Measurements from ENCODE around the gene REXO1. TPM values are rescaled to one million over a fixed set of nuclear protein-coding genes. Genes with fewer than 3 reads are reported as not detected.

Gene REXO1
- total and polyA plus RNA-seq, 2 of the 13 experiments (the other 11 are each of a cell fraction or from before 2014, with no cell fraction given) = 5.0 to 11.2 TPM

- TF ChIP-seq SNAPC4 (CRISPR knock-in tag; IDR thresholded peaks at IDR 0.05) (no peak), ZNF460 (CRISPR knock-in tag; IDR thresholded peaks at IDR 0.05; ENCODE audit: borderline replicate concordance) (no peak), HOXA3 (CRISPR knock-in tag; IDR thresholded peaks at IDR 0.05) (peak; percentile 87), MTA1 (CRISPR knock-in tag; IDR thresholded peaks at IDR 0.05; ENCODE audit: borderline replicate concordance) (peak; percentile 40; the same call in 1 of the 2 replicates), HNF4A (CRISPR knock-in tag; IDR thresholded peaks at IDR 0.05) (peak; percentile 60), SAP130 (CRISPR knock-in tag; IDR thresholded peaks at IDR 0.05; ENCODE audit: low read depth) (peak; percentile 69), AKNA (CRISPR knock-in tag; IDR thresholded peaks at IDR 0.05; ENCODE audit: borderline replicate concordance) (no peak), ZSCAN21 (CRISPR knock-in tag; IDR thresholded peaks at IDR 0.05; ENCODE audit: borderline replicate concordance) (no peak), SP4 (CRISPR knock-in tag; IDR thresholded peaks at IDR 0.05) (peak; percentile 65; the same call in 1 of the 2 replicates), ZNF44 (CRISPR knock-in tag; IDR thresholded peaks at IDR 0.05) (no peak), ZNF367 (CRISPR knock-in tag; IDR thresholded peaks at IDR 0.05; ENCODE audit: borderline replicate concordance) (no peak), FOSL1 (CRISPR knock-in tag; IDR thresholded peaks at IDR 0.05; ENCODE audit: borderline replicate concordance) (peak; percentile 73; the same call in 1 of the 2 replicates), SKI (IDR thresholded peaks at IDR 0.05; ENCODE audit: partially characterized antibody) (peak; percentile 60), ZNF770 (CRISPR knock-in tag; IDR thresholded peaks at IDR 0.05) (0 out of 2 replicates have a peak, but pooled peaks have one; percentile 20), ELF3 (CRISPR knock-in tag; IDR thresholded peaks at IDR 0.05) (peak; percentile 61)
Observed at GRCh38 chr19:1856698-1857603, 8.7 kb upstream of the REXO1 start (continued).

Measured in HepG2 (cell line).